Bronchial epithelial cell (primary cell): ENCODE results near the gene INSR. TPM values are rescaled to one million over a fixed set of nuclear protein-coding genes. Genes with fewer than 3 reads are reported as not detected.
"Not testable (repeated sequence)": the region's sequence is repeated elsewhere in the genome, so short reads cannot be mapped to it uniquely, and the experiment has no call there.

Experiments used
- DNase-seq: peaks from one replicate; pipeline ENCODE4 v3.0.0-alpha.2; 2010; ENCODE audit warnings: low read depth
- FAIRE-seq: peaks from 2 replicates; lab custom pipeline; 2011; peaks lifted over from hg19 to GRCh38; lab: Jason Lieb, UNC
- H3K27me3 ChIP-seq: 2 replicates; pipeline ENCODE4 v1.5.1; 2011; ENCODE audit warnings: low read length; ENCODE audit not compliant: control insufficient read depth, insufficient read depth
- H3K36me3 ChIP-seq: 2 replicates; pipeline ENCODE4 v1.5.1; 2011; ENCODE audit warnings: low read length; ENCODE audit not compliant: control insufficient read depth, insufficient read depth
- H3K4me3 ChIP-seq: 2 replicates; pipeline ENCODE4 v1.5.1; 2011; ENCODE audit warnings: mild to moderate bottlenecking, low read depth, low read length, control low read depth
- CTCF ChIP-seq: IDR thresholded peaks from 2 replicates; pipeline ENCODE4 v1.5.1; 2011; ENCODE audit warnings: mild to moderate bottlenecking, moderate library complexity, low read length, control low read depth, inconsistent platforms; ENCODE audit not compliant: insufficient read depth, severe bottlenecking
- total RNA-seq: library from RNA; depleted of rRNA; stranded (reverse); fragments of >200 nt; gene quantifications from 2 replicates; pipeline ENCODE4 v1.2.1, GENCODE V29; 2014

Gene INSR
- total RNA-seq, 1 donor from 2014 or later, result 6.1 TPM

DNA sequence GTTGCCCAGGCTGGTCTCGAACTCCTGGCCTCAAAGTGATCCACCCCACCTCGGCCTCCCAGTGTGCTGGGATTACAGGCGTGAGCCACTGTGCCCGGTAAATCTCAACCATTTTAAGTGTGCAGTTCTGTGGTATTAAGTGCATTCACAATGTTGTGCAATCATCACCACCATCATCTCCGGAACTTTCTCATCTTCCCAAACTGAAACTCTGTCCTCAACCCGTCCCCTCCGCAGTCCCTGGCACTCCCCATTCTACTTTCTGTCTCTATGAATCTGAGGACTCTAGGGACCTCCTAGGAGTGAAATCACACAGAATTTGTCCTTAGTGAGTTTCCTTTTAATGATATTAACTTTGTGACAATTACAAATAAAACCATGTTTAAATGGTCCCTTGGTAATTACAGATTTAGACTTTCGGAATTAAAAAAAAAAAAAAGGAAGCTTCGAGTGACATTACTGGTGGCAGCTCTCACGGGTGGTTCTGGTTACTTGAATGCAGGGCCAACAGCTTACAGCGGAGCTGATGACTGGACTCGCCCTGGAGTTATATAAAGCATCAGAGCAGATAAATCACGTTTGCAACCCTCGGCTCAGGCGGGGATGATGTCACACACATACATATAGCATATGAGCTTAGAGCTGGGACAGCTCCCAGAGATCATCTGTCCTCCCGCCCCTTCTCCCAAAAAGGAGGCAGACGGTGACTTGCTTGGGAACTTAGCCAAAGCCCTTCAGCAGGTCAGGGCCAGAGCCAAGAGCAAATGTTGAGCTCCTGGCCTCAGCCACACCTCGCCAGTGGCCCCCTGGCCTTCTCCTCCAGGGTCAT, 134.9 kb downstream of the INSR start:
- no peak for DNase-seq
- TF ChIP-seq CTCF, result no peak
- Histone ChIP-seq H3K27me3 (no peaks in the 10 kb centered on the region), H3K4me3 (no peak overlapping the region), H3K36me3 (no peaks in the 10 kb centered on the region)
- FAIRE-seq, result no peak

GRCh38 chr19:7153022-7153421, 141.2 kb downstream of the INSR start:
- no peak for TF ChIP-seq CTCF
- DNase-seq, result no peak
- FAIRE-seq, result peak; percentile 100
- H3K27me3 ChIP-seq, result no peaks in the 10 kb centered on the region
- H3K4me3 ChIP-seq, result no peak overlapping the region
- H3K36me3 ChIP-seq, result no peaks in the 10 kb centered on the region

GRCh38 chr19:7152568-7152967, 141.6 kb downstream of the INSR start:
- no peak for DNase-seq
- Histone ChIP-seq H3K27me3 (no peaks in the 10 kb centered on the region), H3K4me3 (no peak overlapping the region), H3K36me3 (no peaks in the 10 kb centered on the region)
- no peak for TF ChIP-seq CTCF
- FAIRE-seq, result no peak

DNA sequence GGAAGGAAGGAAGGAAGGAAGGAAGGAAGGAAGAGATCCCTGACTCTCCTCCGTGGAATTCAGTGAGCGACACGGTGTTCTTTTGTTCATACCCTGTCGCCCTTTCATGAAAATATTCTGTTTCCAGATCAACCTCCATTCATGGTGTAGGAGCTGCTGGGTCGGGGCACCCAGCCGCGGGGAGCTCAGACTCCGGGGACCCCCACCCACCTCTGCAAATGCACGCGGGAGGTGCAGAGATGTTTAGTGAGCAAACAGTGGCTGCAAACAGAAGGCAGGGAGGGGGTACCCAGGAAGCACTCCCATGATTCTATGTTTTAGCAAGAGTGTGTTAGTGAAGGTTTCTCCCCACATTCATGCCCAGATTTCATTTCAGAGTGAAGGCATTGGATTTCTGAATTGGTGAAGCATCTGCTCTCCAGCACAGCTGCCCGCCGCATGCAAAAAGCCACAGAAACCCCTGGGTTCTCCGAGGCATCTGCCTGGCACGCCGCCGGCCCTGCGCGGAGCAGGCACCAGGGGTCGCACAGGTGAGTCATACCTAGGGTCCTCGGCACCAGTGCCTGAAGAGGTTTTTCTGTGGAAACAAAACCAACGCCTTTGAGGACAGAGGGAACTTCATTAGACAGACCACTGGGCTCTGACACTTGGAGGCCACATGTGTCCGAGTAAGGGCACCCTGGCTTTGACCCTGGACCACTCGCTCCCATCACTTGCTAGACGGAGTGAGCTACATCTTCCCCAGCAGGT, 144.1 kb downstream of the INSR start:
- H3K4me3 ChIP-seq, result no peak overlapping the region
- FAIRE-seq (no peak), DNase-seq (no peak)
- no peak for TF ChIP-seq CTCF
- H3K27me3 ChIP-seq, result no peaks in the 10 kb centered on the region
- H3K36me3 ChIP-seq, result no peaks in the 10 kb centered on the region

DNA sequence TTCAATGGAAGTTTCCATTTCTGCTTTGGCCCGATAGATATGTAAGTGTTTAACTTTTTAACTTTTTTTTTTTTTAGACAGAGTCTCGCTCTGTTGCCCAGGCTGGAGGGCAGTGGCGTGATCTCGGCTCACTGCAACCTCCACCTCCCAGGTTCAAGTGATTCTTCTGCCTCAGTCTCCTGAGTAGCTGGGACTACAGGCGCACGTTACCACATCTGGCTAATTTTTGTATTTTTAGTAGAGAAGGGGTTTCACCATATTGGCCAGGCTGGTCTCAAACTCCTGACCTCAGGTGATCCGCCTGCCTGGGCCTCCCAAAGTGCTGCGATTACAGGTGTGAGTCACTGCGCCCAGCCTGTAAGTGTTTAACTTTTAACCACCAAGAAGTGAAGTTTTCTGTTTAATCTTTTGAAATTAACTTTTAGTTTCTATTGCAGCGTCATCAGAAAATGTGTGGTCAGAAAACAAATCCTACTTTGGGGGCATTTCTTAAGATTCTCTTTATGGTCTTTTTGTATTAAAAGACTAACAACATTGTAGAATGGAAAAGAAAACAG, 147.0 kb downstream of the INSR start:
- H3K4me3 ChIP-seq, FAIRE-seq, DNase-seq, H3K27me3 ChIP-seq, H3K36me3 ChIP-seq: not testable (repeated sequence)

DNA sequence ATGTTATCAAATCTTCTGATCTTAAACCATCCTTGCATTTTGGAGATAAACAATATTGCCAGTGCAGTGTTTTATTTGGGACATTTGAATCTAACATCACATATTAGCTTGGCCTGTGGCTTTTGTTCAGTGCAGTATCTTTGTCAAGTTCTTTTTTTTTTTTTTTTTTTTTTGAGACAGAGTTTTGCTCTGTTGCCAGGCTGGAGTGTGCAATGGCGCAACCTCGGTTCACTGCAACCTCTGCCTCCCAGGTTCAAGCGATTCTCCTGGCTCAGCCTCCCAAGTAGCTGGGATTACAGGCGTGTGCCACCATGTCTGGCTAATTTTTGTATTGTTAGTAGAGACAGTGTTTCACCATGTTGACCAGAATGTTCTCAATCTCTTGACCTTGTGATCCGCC, 148.1 kb downstream of the INSR start:
- FAIRE-seq, DNase-seq: not testable (repeated sequence)

More for the DNA sequence above, 148.1 kb downstream of the INSR start:
- H3K36me3 ChIP-seq, H3K4me3 ChIP-seq, H3K27me3 ChIP-seq: not testable (repeated sequence)
